Muscle of back (tissue), 11 donors: ENCODE data around the gene TUBGCP3. TPM values are rescaled to one million over a fixed set of nuclear protein-coding genes. Genes with fewer than 3 reads are reported as not detected.
"Not testable (repeated sequence)": the region's sequence is repeated elsewhere in the genome, so short reads cannot be mapped to it uniquely, and the experiment has no call there.

Experiments used
- DNase-seq, 3 donors: peaks; one replicate each; pipeline versions ENCODE4 v3.0.0 to v3.0.0-alpha.2; 2013
- polyA plus RNA-seq, 10 donors: library from polyadenylated mRNA; unstranded; fragments of 120-200 nt; gene quantifications; one replicate each; pipeline ENCODE4 v1.2.1, GENCODE V29; 2013; ENCODE audit not compliant: insufficient read length in 10 of 10

TUBGCP3 gene
- polyA plus RNA-seq, 10 donors: 13.2 to 21.0 (median 18.9) TPM

GRCh38 chr13:112485814-112486213 lies 102.1 kb downstream of the TUBGCP3 start:
- not testable (repeated sequence) for DNase-seq

GRCh38 chr13:112483299-112483698 lies 104.7 kb downstream of the TUBGCP3 start:
- no peak for DNase-seq

GRCh38 chr13:112481458-112481857 lies 106.5 kb downstream of the TUBGCP3 start:
- no peak for DNase-seq

- DNase-seq: no peak
Measured at GRCh38 chr13:112479389-112479788, 108.6 kb downstream of the TUBGCP3 start.

GRCh38 chr13:112477070-112477619 lies 110.8 kb downstream of the TUBGCP3 start:
- DNase-seq: no peak

- DNase-seq: no peak
Measured at GRCh38 chr13:112475889-112476288, 112.1 kb downstream of the TUBGCP3 start.

- no peak for DNase-seq
Measured at GRCh38 chr13:112474869-112475268, 113.1 kb downstream of the TUBGCP3 start.

GRCh38 chr13:112473818-112474217 lies 114.1 kb downstream of the TUBGCP3 start:
- DNase-seq: no peak

- DNase-seq: no peak
Measured at GRCh38 chr13:112469071-112469745, 118.7 kb downstream of the TUBGCP3 start.

- no peak for DNase-seq
Measured at GRCh38 chr13:112468069-112468468, 119.9 kb downstream of the TUBGCP3 start.

GRCh38 chr13:112467236-112467635 lies 120.7 kb downstream of the TUBGCP3 start:
- DNase-seq: no peak

GRCh38 chr13:112466132-112467058 lies 121.6 kb downstream of the TUBGCP3 start:
- DNase-seq: no peak

GRCh38 chr13:112465251-112466131 lies 122.5 kb downstream of the TUBGCP3 start:
- DNase-seq: no peak

GRCh38 chr13:112464720-112465119 lies 123.2 kb downstream of the TUBGCP3 start:
- no peak for DNase-seq

GRCh38 chr13:112462408-112462807 lies 125.5 kb downstream of the TUBGCP3 start:
- DNase-seq: no peak

GRCh38 chr13:112457485-112457884 lies 130.5 kb downstream of the TUBGCP3 start:
- DNase-seq: no peak

GRCh38 chr13:112457081-112457480 lies 130.9 kb downstream of the TUBGCP3 start:
- no peak for DNase-seq

- no peak for DNase-seq
Measured at GRCh38 chr13:112456138-112457056, 131.6 kb downstream of the TUBGCP3 start.

- DNase-seq: no peak
Measured at GRCh38 chr13:112455476-112456059, 132.4 kb downstream of the TUBGCP3 start.
